HCT116 (cell line): ENCODE measurements around the gene PRKN. TPM values are rescaled to one million over a fixed set of nuclear protein-coding genes. Genes with fewer than 3 reads are reported as not detected.

ENCODE experiments used
- ATAC-seq: fragments of 200-7000 bp; cut with Tn5 transposase; 2 replicates; pipeline ENCODE4 v1.9.1; 2020; ENCODE audit warnings: mild to moderate bottlenecking, moderate library complexity
- BruUV-seq: library from RNA; stranded (reverse); fragments of 400-500 nt; replicated peaks from 2 replicates; lab custom pipeline; 2021; lab: Mats Ljungman, UMichigan
- CTCF ChIA-PET: fragments of 300-600 bp; sonication (Branson Sonifier 250); formaldehyde crosslinking; loops from one replicate; lab custom pipeline; 2021; ENCODE audit warnings: antibody characterized with exemption; lab: Charles Lee
- POLR2A ChIA-PET: fragments of 300-600, 350-600 bp; sonication (Branson Sonifier 250); formaldehyde crosslinking; loops from one replicate; lab custom pipeline; 2021; ENCODE audit warnings: antibody characterized with exemption; lab: Charles Lee
- RAD21 ChIA-PET, 2 experiments: fragments of 300-600 bp; sonication (Branson Sonifier 250); formaldehyde crosslinking; loops; one replicate each; lab custom pipeline; 2023; ENCODE audit warnings: low total read pairs in 2 of 2; ENCODE audit not compliant: uncharacterized antibody in 2 of 2, unreplicated experiment in 2 of 2, low non-redundant PET in 1 of 2; lab: Charles Lee
- DNase-seq: peaks from one replicate; pipeline ENCODE4 v3.0.0-alpha.2; 2010; ENCODE audit warnings: low read depth, low spot score
- H2AFZ ChIP-seq: fragments of 200-600 bp; shearing (Covaris generic), sonication (generic); 2 replicates; pipeline ENCODE4 v1.6.1; 2017; ENCODE audit warnings: low read depth, mixed run types, mixed read lengths, antibody characterized with exemption, low read length; ENCODE audit not compliant: poor library complexity, severe bottlenecking
- H3K27ac ChIP-seq: 2 replicates; pipeline ENCODE4 v1.5.1; 2012; ENCODE audit warnings: low read depth, low read length
- H3K27me3 ChIP-seq: fragments of 200-600 bp; sonication (generic); 2 replicates; pipeline ENCODE4 v1.6.1; 2016; ENCODE audit warnings: mixed run types, low read length, mixed read lengths; ENCODE audit not compliant: insufficient read depth
- H3K36me3 ChIP-seq, 2 experiments: fragments of 200-500 bp in 1 of 2; fragments of 200-600 bp in 1 of 2; sonication (Bioruptor generic) in 1 of 2; sonication (generic) in 1 of 2; 2 replicates each; pipeline versions ENCODE4 v1.5.1 to v1.6.1; 2014 to 2016; ENCODE audit warnings: low read length in 2 of 2, inconsistent platforms in 1 of 2, mixed read lengths in 1 of 2, mixed run types in 1 of 2; ENCODE audit not compliant: insufficient read depth in 2 of 2, control insufficient read depth in 1 of 2
- H3K4me1 ChIP-seq, 2 experiments: fragments of 200-600 bp in 1 of 2; sonication (generic) in 1 of 2; 2 replicates each; pipeline versions ENCODE4 v1.5.1 to v1.6.1; 2012 to 2017; ENCODE audit warnings: low read length in 2 of 2, inconsistent platforms in 1 of 2, mild to moderate bottlenecking in 1 of 2, mixed read lengths in 1 of 2, mixed run types in 1 of 2, moderate library complexity in 1 of 2; ENCODE audit not compliant: insufficient read depth in 2 of 2, control insufficient read depth in 1 of 2
- H3K4me2 ChIP-seq: fragments of 200-600 bp; sonication (generic); 2 replicates; pipeline ENCODE4 v1.6.1; 2017; ENCODE audit warnings: mixed run types, low read length, mixed read lengths
- H3K4me3 ChIP-seq, 2 experiments: fragments of 200-600 bp in 1 of 2; sonication (generic) in 1 of 2; replicated peaks in 1 of 2; 2 replicates each; pipeline ENCODE4 v1.5.1; 2011 to 2016; ENCODE audit warnings: low read length in 2 of 2, control low read depth in 1 of 2, low read depth in 1 of 2, mild to moderate bottlenecking in 1 of 2, mixed read lengths in 1 of 2, mixed run types in 1 of 2
- H3K79me2 ChIP-seq: fragments of 200-600 bp; sonication (generic); 2 replicates; pipeline ENCODE4 v1.6.1; 2017; ENCODE audit warnings: mild to moderate bottlenecking, mixed run types, low read length, moderate library complexity, mixed read lengths; ENCODE audit not compliant: insufficient read depth
- H3K9ac ChIP-seq: fragments of 200-600 bp; sonication (generic); 2 replicates; pipeline ENCODE4 v1.6.1; 2016; ENCODE audit warnings: low read length, mixed read lengths
- H3K9me2 ChIP-seq: fragments of 200-600 bp; sonication (generic), shearing (Covaris generic); 2 replicates; pipeline ENCODE4 v1.6.1; 2017; ENCODE audit warnings: mixed run types, mild to moderate bottlenecking, moderate library complexity; ENCODE audit not compliant: insufficient read depth
- H3K9me3 ChIP-seq, 2 experiments: fragments of 200-500 bp in 1 of 2; fragments of 200-600 bp in 1 of 2; sonication (Bioruptor generic) in 1 of 2; sonication (generic) in 1 of 2; 2 replicates each; pipeline ENCODE4 v1.6.1; 2014 to 2017; ENCODE audit warnings: low read length in 2 of 2, mixed read lengths in 2 of 2, inconsistent platforms in 1 of 2, low read depth in 1 of 2, mild to moderate bottlenecking in 1 of 2, mixed run types in 1 of 2, moderate library complexity in 1 of 2; ENCODE audit not compliant: control insufficient read depth in 1 of 2, insufficient read depth in 1 of 2
- H4K20me1 ChIP-seq: fragments of 200-600 bp; sonication (generic), shearing (Covaris generic); 2 replicates; pipeline ENCODE4 v1.6.1; 2017; ENCODE audit warnings: mixed run types, mild to moderate bottlenecking, moderate library complexity; ENCODE audit not compliant: insufficient read depth
- ATF3 ChIP-seq: IDR thresholded peaks from 2 replicates; pipeline ENCODE4 v1.6.1; 2012
- CBX3 ChIP-seq: IDR thresholded peaks from 2 replicates; pipeline ENCODE4 v1.6.1; 2012; ENCODE audit warnings: low read depth
- CEBPB ChIP-seq: IDR thresholded peaks from 2 replicates; pipeline ENCODE4 v1.6.1; 2012; ENCODE audit warnings: low read depth
- CTCF ChIP-seq, 3 experiments: fragments of 200-600 bp in 1 of 3; sonication (generic) in 1 of 3; IDR thresholded peaks in 2 of 3; conservative IDR thresholded peaks in 1 of 3; 2 replicates each; pipeline ENCODE4 v1.5.1; 2012 to 2017; ENCODE audit warnings: low read depth in 2 of 3, low read length in 2 of 3, antibody characterized with exemption in 1 of 3, borderline replicate concordance in 1 of 3, control low read depth in 1 of 3, mild to moderate bottlenecking in 1 of 3, mixed read lengths in 1 of 3, mixed run types in 1 of 3, moderate library complexity in 1 of 3; ENCODE audit not compliant: insufficient read depth in 1 of 3
- EGR1 ChIP-seq: IDR thresholded peaks from 2 replicates; pipeline ENCODE4 v1.6.1; 2012; ENCODE audit warnings: low read depth
- ELF1 ChIP-seq: IDR thresholded peaks from 2 replicates; pipeline ENCODE4 v1.6.1; 2012; ENCODE audit warnings: low read depth, borderline replicate concordance
- EZH2phosphoT487 ChIP-seq: fragments of 200-600 bp; IDR thresholded peaks from 2 replicates; pipeline ENCODE4 v1.6.1; 2018; ENCODE audit warnings: antibody characterized with exemption, borderline replicate concordance
- FOSL1 ChIP-seq: IDR thresholded peaks from 2 replicates; pipeline ENCODE4 v1.6.1; 2012; ENCODE audit warnings: low read depth
- POLR2A ChIP-seq: IDR thresholded peaks from 2 replicates; pipeline ENCODE4 v1.7.0; 2011; ENCODE audit warnings: borderline replicate concordance; ENCODE audit not compliant: insufficient read depth, insufficient read length; ENCODE audit errors: extremely low read depth
- POLR2AphosphoS5 ChIP-seq: IDR thresholded peaks from 2 replicates; pipeline ENCODE4 v1.6.1; 2011; ENCODE audit warnings: mild to moderate bottlenecking, low read depth, low read length, moderate library complexity
- REST ChIP-seq: IDR thresholded peaks from 2 replicates; pipeline ENCODE4 v1.6.1; 2012; ENCODE audit warnings: low read depth
- SIN3A ChIP-seq: IDR thresholded peaks from 2 replicates; pipeline ENCODE4 v1.6.1; 2012; ENCODE audit warnings: low read depth
- SP1 ChIP-seq: IDR thresholded peaks from 2 replicates; pipeline ENCODE4 v1.6.1; 2012; ENCODE audit warnings: low read depth
- SRF ChIP-seq: IDR thresholded peaks from 2 replicates; pipeline ENCODE4 v1.6.1; 2012; ENCODE audit warnings: low read depth
- YY1 ChIP-seq: IDR thresholded peaks from 2 replicates; pipeline ENCODE4 v1.6.1; 2011; ENCODE audit warnings: low read length, low read depth, moderate library complexity, mild to moderate bottlenecking; ENCODE audit not compliant: insufficient replicate concordance; ENCODE audit errors: extremely low read depth
- ZBTB33 ChIP-seq: IDR thresholded peaks from 2 replicates; pipeline ENCODE4 v1.6.1; 2011; ENCODE audit warnings: mild to moderate bottlenecking, low read length, moderate library complexity; ENCODE audit not compliant: insufficient replicate concordance; ENCODE audit errors: extremely low read depth
- ZFX ChIP-seq: fragments of 450-650 bp; IDR thresholded peaks from 2 replicates; pipeline ENCODE4 v1.6.1; 2017
- ZNF274 ChIP-seq: fragments of 200-500 bp; sonication (Bioruptor generic); IDR thresholded peaks from 2 replicates; pipeline ENCODE4 v1.6.1; 2014; ENCODE audit warnings: mild to moderate bottlenecking, low read depth, low read length, inconsistent platforms
- intact Hi-C: fragments of 100-400 bp; cut with micrococcal nuclease; formaldehyde crosslinking; loops from 2 replicates; pipeline ENCODE4 v1.10.0; 2022
- total RNA-seq: library from RNA; stranded (reverse); gene quantifications from one replicate; pipeline ENCODE4 v1.2.1, GENCODE V29; 2021; ENCODE audit not compliant: unreplicated experiment
- TF ChIP-seq, protein P1 (sequence below): IDR thresholded peaks from 2 replicates; pipeline ENCODE4 v1.6.1; 2012

The PRKN gene
- total RNA-seq, 1 experiment from 2014 or later = 2.6 TPM

- POLR2A ChIA-PET = no interaction called here
- no TSS peak for BruUV-seq
- ATAC-seq = no peak
These were observed 1101.4 kb downstream of the PRKN start for GRCh38 chr6:161626132-161626676.

More at GRCh38 chr6:161626132-161626676, 1101.4 kb downstream of the PRKN start:
- Histone ChIP-seq H3K4me1 (no peaks in the 10 kb centered on the region), H3K9me2 (no peaks in the 10 kb centered on the region), H3K9me3 (no peaks in the 10 kb centered on the region), H3K4me2 (no peak overlapping the region), H3K27ac (no peak overlapping the region), H3K9ac (no peak overlapping the region), H3K79me2 (no peaks in the 10 kb centered on the region), H3K36me3 (no peaks in the 10 kb centered on the region), H4K20me1 (no peaks in the 10 kb centered on the region), H2AFZ (no peak overlapping the region), H3K27me3 (peaks cover 3% of the 10 kb centered on the region; the same call in 1 of the 2 replicates), H3K4me3 (no peak overlapping the region)
- RAD21 ChIA-PET = no interaction called here
- DNase-seq = no peak
- CTCF ChIA-PET = no interaction called here
- no peak for TF ChIP-seq SP1
- no peak for TF ChIP-seq POLR2A
- TF ChIP-seq YY1 = no peak
- TF ChIP-seq, protein P1, sequence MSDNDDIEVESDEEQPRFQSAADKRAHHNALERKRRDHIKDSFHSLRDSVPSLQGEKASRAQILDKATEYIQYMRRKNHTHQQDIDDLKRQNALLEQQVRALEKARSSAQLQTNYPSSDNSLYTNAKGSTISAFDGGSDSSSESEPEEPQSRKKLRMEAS = no peak
- TF ChIP-seq EZH2phosphoT487 = no peak
- TF ChIP-seq EGR1 = no peak
- no peak for TF ChIP-seq ZBTB33
- no peak for TF ChIP-seq ZFX
- TF ChIP-seq CTCF (IDR thresholded peaks at IDR 0.05 in 2 of 3, conservative IDR thresholded peaks at IDR 0.05 in 1 of 3; ENCODE audit: borderline replicate concordance in 1 of 3, insufficient read depth in 1 of 3, low read depth in 2 of 3, low read length in 2 of 3) = no peak
- TF ChIP-seq REST = no peak
- no peak for TF ChIP-seq ATF3
- no peak for TF ChIP-seq SIN3A
- no peak for TF ChIP-seq ELF1
- no peak for TF ChIP-seq POLR2AphosphoS5
- TF ChIP-seq FOSL1 = no peak
- TF ChIP-seq CBX3 = no peak
- no peak for TF ChIP-seq CEBPB
- TF ChIP-seq ZNF274 = no peak
- TF ChIP-seq SRF = no peak
- intact Hi-C loops = no loop called here
